ENCODE results near the gene ZNF224. TPM values are rescaled to one million over a fixed set of nuclear protein-coding genes. Genes with fewer than 3 reads are reported as not detected.
A peak's percentile ranks its signal among the peaks of the same experiment; 100 is the strongest.

The ZNF224 gene
- total and polyA plus RNA-seq, 2 of the 13 experiments (the other 11 are each of a cell fraction or from before 2014, with no cell fraction given) = 13.0 to 16.1 TPM

DNA sequence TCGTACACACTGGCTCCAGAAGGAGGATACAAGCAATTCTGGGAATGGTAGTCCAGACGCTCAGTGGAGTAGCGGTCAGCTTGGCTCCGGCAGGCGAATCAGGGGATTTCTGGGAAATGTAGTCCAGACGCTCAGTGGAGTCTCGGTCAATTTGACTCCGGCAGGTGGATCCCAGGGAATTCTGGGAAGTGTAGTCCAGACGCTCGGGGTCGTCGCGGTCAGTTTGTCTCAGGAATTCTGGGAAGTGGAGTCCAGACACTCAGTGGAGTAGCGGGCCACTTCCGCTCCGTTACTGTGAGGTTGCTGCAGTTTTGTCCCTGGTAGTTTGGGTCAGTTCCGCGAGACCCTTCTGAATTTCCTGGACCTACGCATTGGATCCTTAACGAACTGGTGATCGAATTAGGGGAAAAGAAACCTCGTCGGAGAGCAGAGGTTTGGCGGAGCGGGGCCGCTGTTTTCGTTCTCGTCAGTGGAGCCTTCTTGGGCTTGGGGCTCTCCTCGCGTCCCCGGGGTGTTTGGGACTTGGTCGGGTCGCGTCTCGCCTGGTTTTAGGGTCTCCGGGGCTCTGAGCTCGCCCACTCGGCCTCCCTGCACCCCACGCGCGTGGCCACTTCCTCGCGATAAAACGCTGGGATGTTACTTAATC, 19.1 kb downstream of the ZNF224 start, which contains the start of gene ZNF225 (continued):
- TF ChIP-seq, protein P1, sequence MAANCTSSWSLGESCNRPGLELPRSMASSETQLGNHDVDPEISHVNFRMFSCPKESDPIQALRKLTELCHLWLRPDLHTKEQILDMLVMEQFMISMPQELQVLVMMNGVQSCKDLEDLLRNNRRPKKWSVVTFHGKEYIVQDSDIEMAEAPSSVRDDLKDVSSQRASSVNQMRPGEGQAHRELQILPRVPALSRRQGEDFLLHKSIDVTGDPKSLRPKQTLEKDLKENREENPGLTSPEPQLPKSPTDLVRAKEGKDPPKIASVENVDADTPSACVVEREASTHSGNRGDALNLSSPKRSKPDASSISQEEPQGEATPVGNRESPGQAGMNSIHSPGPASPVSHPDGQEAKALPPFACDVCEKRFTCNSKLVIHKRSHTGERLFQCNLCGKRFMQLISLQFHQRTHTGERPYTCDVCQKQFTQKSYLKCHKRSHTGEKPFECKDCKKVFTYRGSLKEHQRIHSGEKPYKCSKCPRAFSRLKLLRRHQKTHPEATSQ (CRISPR knock-in tag; IDR thresholded peaks at IDR 0.05; ENCODE audit: borderline replicate concordance) = no peak
- TF ChIP-seq ZBTB3 (CRISPR knock-in tag; IDR thresholded peaks at IDR 0.05; ENCODE audit: borderline replicate concordance, low read depth) (no peak), FOXA1 (IDR thresholded peaks at IDR 0.05) (no peak), FOXA1 (CRISPR knock-in tag; IDR thresholded peaks at IDR 0.05) (no peak), SRSF4 (IDR thresholded peaks at IDR 0.05; ENCODE audit: low read depth, low read length, poor library complexity, severe bottlenecking) (no peak), HNRNPL (IDR thresholded peaks at IDR 0.05; ENCODE audit: low read depth, low read length) (no peak), REL (CRISPR knock-in tag; conservative IDR thresholded peaks at IDR 0.05) (no peak), YY1 (IDR thresholded peaks at IDR 0.05; ENCODE audit: insufficient read depth, insufficient replicate concordance, low read depth, low read length) (peak; percentile 72), TOPORS (CRISPR knock-in tag; IDR thresholded peaks at IDR 0.05) (no peak), NRL (CRISPR knock-in tag; IDR thresholded peaks at IDR 0.05; ENCODE audit: borderline replicate concordance) (no peak), MAF1 (CRISPR knock-in tag; IDR thresholded peaks at IDR 0.05; ENCODE audit: borderline replicate concordance) (no peak), PHF20 (CRISPR knock-in tag; IDR thresholded peaks at IDR 0.05) (peak; percentile 79), ZNF703 (CRISPR knock-in tag; IDR thresholded peaks at IDR 0.05; ENCODE audit: borderline replicate concordance) (no peak), ZNF841 (CRISPR knock-in tag; IDR thresholded peaks at IDR 0.05; ENCODE audit: borderline replicate concordance) (no peak), XRCC5 (optimal IDR thresholded peaks at IDR 0.05; ENCODE audit: low read length) (peak; percentile 67), ZNF549 (CRISPR knock-in tag; IDR thresholded peaks at IDR 0.05) (no peak), THYN1 (CRISPR knock-in tag; IDR thresholded peaks at IDR 0.05; ENCODE audit: borderline replicate concordance, low read depth) (no peak), FLYWCH1 (CRISPR knock-in tag; IDR thresholded peaks at IDR 0.05) (no peak)
- TF ChIP-seq, protein P2, sequence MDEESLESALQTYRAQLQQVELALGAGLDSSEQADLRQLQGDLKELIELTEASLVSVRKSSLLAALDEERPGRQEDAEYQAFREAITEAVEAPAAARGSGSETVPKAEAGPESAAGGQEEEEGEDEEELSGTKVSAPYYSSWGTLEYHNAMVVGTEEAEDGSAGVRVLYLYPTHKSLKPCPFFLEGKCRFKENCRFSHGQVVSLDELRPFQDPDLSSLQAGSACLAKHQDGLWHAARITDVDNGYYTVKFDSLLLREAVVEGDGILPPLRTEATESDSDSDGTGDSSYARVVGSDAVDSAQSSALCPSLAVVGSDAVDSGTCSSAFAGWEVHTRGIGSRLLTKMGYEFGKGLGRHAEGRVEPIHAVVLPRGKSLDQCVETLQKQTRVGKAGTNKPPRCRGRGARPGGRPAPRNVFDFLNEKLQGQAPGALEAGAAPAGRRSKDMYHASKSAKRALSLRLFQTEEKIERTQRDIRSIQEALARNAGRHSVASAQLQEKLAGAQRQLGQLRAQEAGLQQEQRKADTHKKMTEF (CRISPR knock-in tag; IDR thresholded peaks at IDR 0.05) = peak; percentile 73; the same call in 1 of the 2 replicates
- TF ChIP-seq, protein P3, sequence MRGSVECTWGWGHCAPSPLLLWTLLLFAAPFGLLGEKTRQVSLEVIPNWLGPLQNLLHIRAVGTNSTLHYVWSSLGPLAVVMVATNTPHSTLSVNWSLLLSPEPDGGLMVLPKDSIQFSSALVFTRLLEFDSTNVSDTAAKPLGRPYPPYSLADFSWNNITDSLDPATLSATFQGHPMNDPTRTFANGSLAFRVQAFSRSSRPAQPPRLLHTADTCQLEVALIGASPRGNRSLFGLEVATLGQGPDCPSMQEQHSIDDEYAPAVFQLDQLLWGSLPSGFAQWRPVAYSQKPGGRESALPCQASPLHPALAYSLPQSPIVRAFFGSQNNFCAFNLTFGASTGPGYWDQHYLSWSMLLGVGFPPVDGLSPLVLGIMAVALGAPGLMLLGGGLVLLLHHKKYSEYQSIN (CRISPR knock-in tag; IDR thresholded peaks at IDR 0.05; ENCODE audit: borderline replicate concordance) = no peak
- TF ChIP-seq, protein P4, sequence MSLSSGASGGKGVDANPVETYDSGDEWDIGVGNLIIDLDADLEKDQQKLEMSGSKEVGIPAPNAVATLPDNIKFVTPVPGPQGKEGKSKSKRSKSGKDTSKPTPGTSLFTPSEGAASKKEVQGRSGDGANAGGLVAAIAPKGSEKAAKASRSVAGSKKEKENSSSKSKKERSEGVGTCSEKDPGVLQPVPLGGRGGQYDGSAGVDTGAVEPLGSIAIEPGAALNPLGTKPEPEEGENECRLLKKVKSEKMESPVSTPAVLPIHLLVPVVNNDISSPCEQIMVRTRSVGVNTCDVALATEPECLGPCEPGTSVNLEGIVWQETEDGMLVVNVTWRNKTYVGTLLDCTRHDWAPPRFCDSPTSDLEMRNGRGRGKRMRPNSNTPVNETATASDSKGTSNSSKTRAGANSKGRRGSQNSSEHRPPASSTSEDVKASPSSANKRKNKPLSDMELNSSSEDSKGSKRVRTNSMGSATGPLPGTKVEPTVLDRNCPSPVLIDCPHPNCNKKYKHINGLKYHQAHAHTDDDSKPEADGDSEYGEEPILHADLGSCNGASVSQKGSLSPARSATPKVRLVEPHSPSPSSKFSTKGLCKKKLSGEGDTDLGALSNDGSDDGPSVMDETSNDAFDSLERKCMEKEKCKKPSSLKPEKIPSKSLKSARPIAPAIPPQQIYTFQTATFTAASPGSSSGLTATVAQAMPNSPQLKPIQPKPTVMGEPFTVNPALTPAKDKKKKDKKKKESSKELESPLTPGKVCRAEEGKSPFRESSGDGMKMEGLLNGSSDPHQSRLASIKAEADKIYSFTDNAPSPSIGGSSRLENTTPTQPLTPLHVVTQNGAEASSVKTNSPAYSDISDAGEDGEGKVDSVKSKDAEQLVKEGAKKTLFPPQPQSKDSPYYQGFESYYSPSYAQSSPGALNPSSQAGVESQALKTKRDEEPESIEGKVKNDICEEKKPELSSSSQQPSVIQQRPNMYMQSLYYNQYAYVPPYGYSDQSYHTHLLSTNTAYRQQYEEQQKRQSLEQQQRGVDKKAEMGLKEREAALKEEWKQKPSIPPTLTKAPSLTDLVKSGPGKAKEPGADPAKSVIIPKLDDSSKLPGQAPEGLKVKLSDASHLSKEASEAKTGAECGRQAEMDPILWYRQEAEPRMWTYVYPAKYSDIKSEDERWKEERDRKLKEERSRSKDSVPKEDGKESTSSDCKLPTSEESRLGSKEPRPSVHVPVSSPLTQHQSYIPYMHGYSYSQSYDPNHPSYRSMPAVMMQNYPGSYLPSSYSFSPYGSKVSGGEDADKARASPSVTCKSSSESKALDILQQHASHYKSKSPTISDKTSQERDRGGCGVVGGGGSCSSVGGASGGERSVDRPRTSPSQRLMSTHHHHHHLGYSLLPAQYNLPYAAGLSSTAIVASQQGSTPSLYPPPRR (CRISPR knock-in tag; IDR thresholded peaks at IDR 0.05; ENCODE audit: borderline replicate concordance) = no peak

Data from HepG2 (cell line).